Common myeloid progenitor, CD34-positive (primary cell): Measurements from ENCODE around the gene SSUH2.
A peak's percentile ranks its signal among the peaks of the same experiment; 100 is the strongest.

Experiments used
- CTCF ChIA-PET: fragments of 350-600 bp; sonication (Branson Sonifier 250); formaldehyde crosslinking; loops from one replicate; lab custom pipeline; 2021; ENCODE audit warnings: antibody characterized with exemption; lab: Charles Lee
- POLR2A ChIA-PET: fragments of 350-600 bp; sonication (Branson Sonifier 250); formaldehyde crosslinking; loops from one replicate; lab custom pipeline; 2021; ENCODE audit warnings: antibody characterized with exemption; lab: Charles Lee
- DNase-seq, 3 donors: peaks; one replicate each; pipeline versions ENCODE4 v3.0.0 to v3.0.0-alpha.2; 2013
- H3K27ac ChIP-seq, 2 experiments: 1 replicate in 1 of 2; 2 replicates in 1 of 2; pipeline ENCODE4 v1.7.0; 2013; ENCODE audit warnings: inconsistent platforms in 2 of 2, low read length in 2 of 2, mild to moderate bottlenecking in 2 of 2, low read depth in 1 of 2, moderate library complexity in 1 of 2; ENCODE audit not compliant: severe bottlenecking in 2 of 2, insufficient read depth in 1 of 2, poor library complexity in 1 of 2
- H3K27me3 ChIP-seq, 5 experiments: replicated peaks in 2 of 5; 1 replicate in 3 of 5; 2 replicates in 2 of 5; pipeline versions ENCODE4 v1.6.1 to v1.7.0; 2013; ENCODE audit warnings: low read length in 4 of 5, mild to moderate bottlenecking in 2 of 5, moderate library complexity in 2 of 5, inconsistent platforms in 1 of 5; ENCODE audit not compliant: insufficient read depth in 5 of 5, control insufficient read depth in 4 of 5
- H3K36me3 ChIP-seq, 4 experiments: 1 replicate in 2 of 4; 2 replicates in 2 of 4; pipeline versions ENCODE4 v1.6.1 to v1.7.0; 2013; ENCODE audit warnings: low read length in 3 of 4, control low read depth in 1 of 4, mild to moderate bottlenecking in 1 of 4; ENCODE audit not compliant: control insufficient read depth in 4 of 4, insufficient read depth in 4 of 4
- H3K4me1 ChIP-seq, 4 experiments: 1 replicate in 3 of 4; 2 replicates in 1 of 4; pipeline versions ENCODE4 v1.6.1 to v1.7.1; 2013; ENCODE audit warnings: low read length in 3 of 4, mild to moderate bottlenecking in 3 of 4, control low read depth in 1 of 4, inconsistent platforms in 1 of 4, moderate library complexity in 1 of 4; ENCODE audit not compliant: control insufficient read depth in 4 of 4, insufficient read depth in 4 of 4; ENCODE audit errors: control extremely low read depth in 1 of 4
- H3K4me3 ChIP-seq, 7 experiments: 1 replicate in 4 of 7; 2 replicates in 3 of 7; pipeline versions ENCODE4 v1.5.1 to v1.7.0; 2013; ENCODE audit warnings: mild to moderate bottlenecking in 7 of 7, low read length in 6 of 7, moderate library complexity in 6 of 7, inconsistent platforms in 2 of 7, low read depth in 2 of 7, control low read depth in 1 of 7; ENCODE audit not compliant: insufficient read depth in 4 of 7, control insufficient read depth in 1 of 7; ENCODE audit errors: extremely low read depth in 1 of 7
- H3K9me3 ChIP-seq, 5 experiments: 1 replicate in 4 of 5; 2 replicates in 1 of 5; pipeline versions ENCODE4 v1.6.1 to v1.7.1; 2013; ENCODE audit warnings: low read length in 4 of 5, mild to moderate bottlenecking in 2 of 5, inconsistent platforms in 1 of 5, low read depth in 1 of 5, moderate library complexity in 1 of 5; ENCODE audit not compliant: control insufficient read depth in 4 of 5, insufficient read depth in 2 of 5; ENCODE audit errors: control extremely low read depth in 1 of 5
- WGBS: methylation state at CpG from one replicate; pipeline ENCODE4 v1.1.5; 2013; ENCODE audit not compliant: insufficient coverage; 5-methylcytosine and 5-hydroxymethylcytosine counted together

SSUH2 gene

GRCh38 chr3:8624612-8625011 is 20.0 kb downstream of the SSUH2 start:
- CTCF ChIA-PET: interaction anchor here (1.0 to 1.1 kb wide), 2 partner anchors 13 to 149 kb away, joined by 3 to 4 read pairs; no protein-coding TSS in a partner anchor
- no peak for DNase-seq
- Histone ChIP-seq H3K4me3 (no peak overlapping the region), H3K27me3 (peaks cover 0 to 4% (median 0%) of the 10 kb centered on the region in 5 experiments), H3K9me3 (peaks cover 0 to 1% (median 0%) of the 10 kb centered on the region in 5 experiments), H3K27ac (no peak overlapping the region), H3K4me1 (peaks cover 0 to 10% (median 6%) of the 10 kb centered on the region in 4 experiments), H3K36me3 (no peaks in the 10 kb centered on the region)
- POLR2A ChIA-PET: no interaction called here
- WGBS: 95% methylated on average over 6 of the region's 7 CpGs

- no peak for DNase-seq
- H3K4me3 ChIP-seq: peak overlapping the region in 1 of 7 experiments; percentile 60
- no peaks in the 10 kb centered on the region for H3K36me3 ChIP-seq
- peaks cover 0 to 10% (median 6%) of the 10 kb centered on the region in 4 experiments for H3K4me1 ChIP-seq
- ChIA-PET POLR2A (interaction anchor here (0.6 kb wide), 1 partner anchor 115 kb away, joined by 3 read pairs; no protein-coding TSS in a partner anchor), CTCF (interaction anchor here (1.0 kb wide), 1 partner anchor 148 kb away, joined by 3 read pairs; no protein-coding TSS in a partner anchor)
- H3K9me3 ChIP-seq: peaks cover 0 to 6% (median 3%) of the 10 kb centered on the region in 5 experiments
- H3K27me3 ChIP-seq: peaks cover 0 to 4% (median 0%) of the 10 kb centered on the region in 5 experiments
- WGBS: 93% methylated on average over 14 of the region's 14 CpGs
- H3K27ac ChIP-seq: no peak overlapping the region
Measured at GRCh38 chr3:8623741-8624140, 20.9 kb downstream of the SSUH2 start.

DNA sequence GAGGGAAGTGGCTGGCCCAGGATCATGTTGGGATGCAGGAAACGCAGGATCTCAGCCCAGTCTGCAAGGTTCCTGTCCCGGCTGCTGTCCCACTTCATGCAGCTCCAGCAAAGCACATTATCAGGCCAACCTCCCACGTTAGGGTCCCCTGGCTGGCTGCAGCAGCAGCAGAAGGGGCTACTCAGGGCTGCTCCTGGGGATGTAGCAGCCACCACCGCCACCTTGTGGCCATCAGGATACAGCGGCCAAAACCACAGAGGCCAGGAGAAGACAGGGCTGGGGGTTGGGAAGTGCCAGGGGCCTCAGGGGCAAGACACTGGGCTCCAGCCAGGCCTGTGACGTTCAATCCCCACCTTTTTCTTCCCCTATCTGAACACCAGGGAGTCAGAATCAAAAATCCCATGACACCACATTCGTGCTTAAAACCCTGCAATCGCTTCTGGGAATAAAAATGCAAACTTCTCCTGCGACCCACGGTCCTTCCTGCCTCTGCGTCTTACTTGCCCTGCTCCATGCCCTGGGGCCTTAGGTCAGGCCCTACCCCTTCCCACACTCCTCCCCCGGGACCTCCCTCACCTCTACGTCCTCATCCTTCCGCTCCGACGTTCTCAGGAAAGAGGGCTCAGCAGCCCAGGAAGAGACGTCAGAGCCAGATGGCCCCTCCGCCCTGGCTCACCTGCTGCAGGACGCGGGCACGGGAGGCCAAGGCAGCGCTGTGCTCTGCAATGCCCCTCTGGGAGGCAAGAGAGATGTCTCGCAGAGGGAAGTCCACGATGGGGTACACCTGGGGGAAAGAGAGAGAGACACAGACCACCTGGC is 21.5 kb downstream of the SSUH2 start:
- peak; percentile 44 to 77 (median 69) for DNase-seq
- CTCF ChIA-PET: interaction anchor here (0.9 to 1.4 kb wide), 7 partner anchors 8 to 298 kb away, joined by 3 to 4 read pairs (median 4); no protein-coding TSS in a partner anchor

DNA sequence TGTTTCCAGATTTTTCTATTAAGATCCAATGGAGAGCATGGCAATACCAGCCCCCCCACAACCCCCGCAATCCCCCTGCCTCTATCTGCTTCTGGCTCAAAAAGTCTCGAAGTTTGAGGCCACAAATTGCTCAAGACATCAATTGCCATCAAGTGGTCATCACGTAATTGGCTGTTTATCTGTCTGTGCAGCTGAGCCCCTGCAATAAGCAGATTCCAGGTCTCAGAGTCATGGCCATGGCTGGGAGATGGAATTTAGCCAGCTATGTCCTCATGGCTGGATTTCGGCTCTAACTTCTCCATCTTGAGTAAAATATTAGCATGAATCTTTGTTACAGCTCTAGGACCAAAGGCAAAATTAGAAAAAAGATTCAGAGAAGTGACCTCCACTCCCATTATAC is 22.7 kb downstream of the SSUH2 start:
- Histone ChIP-seq H3K27me3 (peaks cover 0 to 4% (median 0%) of the 10 kb centered on the region in 5 experiments), H3K4me1 (peaks cover 0 to 10% (median 6%) of the 10 kb centered on the region in 4 experiments), H3K27ac (no peak overlapping the region), H3K36me3 (no peaks in the 10 kb centered on the region), H3K4me3 (no peak overlapping the region), H3K9me3 (peaks cover 0 to 9% (median 5%) of the 10 kb centered on the region in 5 experiments)
- WGBS: 96% methylated on average over 4 of the region's 4 CpGs
- ChIA-PET CTCF (interaction anchor here (0.9 to 1.7 kb wide), 10 partner anchors 9 to 297 kb away, joined by 3 to 5 read pairs (median 4); no protein-coding TSS in a partner anchor), POLR2A (interaction anchor here (0.6 kb wide), 1 partner anchor 344 kb away, joined by 3 read pairs; no protein-coding TSS in a partner anchor)
- no peak for DNase-seq

More for the DNA sequence above, 21.5 kb downstream of the SSUH2 start:
- Histone ChIP-seq H3K27me3 (peaks cover 0 to 4% (median 0%) of the 10 kb centered on the region in 5 experiments), H3K36me3 (no peaks in the 10 kb centered on the region), H3K4me1 (peaks cover 0 to 10% (median 6%) of the 10 kb centered on the region in 4 experiments), H3K9me3 (peaks cover 0 to 9% (median 5%) of the 10 kb centered on the region in 5 experiments), H3K4me3 (peak overlapping the region in 4 of 7 experiments; percentile 2 to 60 (median 36)), H3K27ac (no peak overlapping the region)
- POLR2A ChIA-PET: interaction anchor here (0.6 kb wide), 1 partner anchor 115 kb away, joined by 3 read pairs; no protein-coding TSS in a partner anchor
- 23% methylated on average over 13 of the region's 24 CpGs for WGBS

- no peak overlapping the region for H3K4me3 ChIP-seq
- WGBS: 65% methylated on average over 2 of the region's 3 CpGs
- no peak overlapping the region for H3K27ac ChIP-seq
- peaks cover 0 to 4% (median 0%) of the 10 kb centered on the region in 5 experiments for H3K27me3 ChIP-seq
- no peaks in the 10 kb centered on the region for H3K36me3 ChIP-seq
- DNase-seq: no peak
- peaks cover 0 to 9% (median 5%) of the 10 kb centered on the region in 5 experiments for H3K9me3 ChIP-seq
- CTCF ChIA-PET: interaction anchor here (0.7 to 1.7 kb wide), 4 partner anchors 42 to 179 kb away, joined by 3 to 5 read pairs (median 4); no protein-coding TSS in a partner anchor
- POLR2A ChIA-PET: no interaction called here
- H3K4me1 ChIP-seq: peaks cover 0 to 10% (median 6%) of the 10 kb centered on the region in 4 experiments
Measured at GRCh38 chr3:8621141-8621540, 23.5 kb downstream of the SSUH2 start.

DNA sequence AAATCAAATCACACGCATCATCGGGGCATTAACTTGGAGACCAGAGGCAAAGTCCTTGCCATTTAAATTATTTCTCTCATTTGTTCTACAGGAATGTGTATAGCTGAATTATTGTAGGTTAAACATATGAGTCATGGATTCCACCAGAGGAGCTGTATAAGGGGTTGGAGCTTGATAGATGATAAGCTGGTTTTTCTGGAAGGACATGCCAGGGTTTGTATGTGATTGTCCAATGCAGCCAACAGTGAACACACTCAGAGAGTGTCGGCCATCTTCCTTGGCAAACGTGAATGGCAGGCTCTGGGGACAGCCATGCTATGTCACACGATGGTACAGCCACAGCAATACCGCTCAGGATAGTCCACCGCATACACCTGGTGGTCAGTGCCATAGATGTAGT is 25.1 kb downstream of the SSUH2 start:
- Histone ChIP-seq H3K27ac (no peak overlapping the region), H3K4me1 (peaks cover 0 to 10% (median 6%) of the 10 kb centered on the region in 4 experiments), H3K27me3 (peaks cover 0 to under 1% (median 0%) of the 10 kb centered on the region in 5 experiments), H3K9me3 (peaks cover 0 to 9% (median 5%) of the 10 kb centered on the region in 5 experiments), H3K36me3 (no peaks in the 10 kb centered on the region), H3K4me3 (no peak overlapping the region)
- ChIA-PET POLR2A (no interaction called here), CTCF (interaction anchor here (0.9 to 1.7 kb wide), 3 partner anchors 11 to 178 kb away, joined by 3 to 4 read pairs (median 3); no protein-coding TSS in a partner anchor)
- DNase-seq: no peak
- 94% methylated on average over 7 of the region's 7 CpGs for WGBS
